Measurements from ENCODE around the gene FMN1.

FMN1 gene

DNA sequence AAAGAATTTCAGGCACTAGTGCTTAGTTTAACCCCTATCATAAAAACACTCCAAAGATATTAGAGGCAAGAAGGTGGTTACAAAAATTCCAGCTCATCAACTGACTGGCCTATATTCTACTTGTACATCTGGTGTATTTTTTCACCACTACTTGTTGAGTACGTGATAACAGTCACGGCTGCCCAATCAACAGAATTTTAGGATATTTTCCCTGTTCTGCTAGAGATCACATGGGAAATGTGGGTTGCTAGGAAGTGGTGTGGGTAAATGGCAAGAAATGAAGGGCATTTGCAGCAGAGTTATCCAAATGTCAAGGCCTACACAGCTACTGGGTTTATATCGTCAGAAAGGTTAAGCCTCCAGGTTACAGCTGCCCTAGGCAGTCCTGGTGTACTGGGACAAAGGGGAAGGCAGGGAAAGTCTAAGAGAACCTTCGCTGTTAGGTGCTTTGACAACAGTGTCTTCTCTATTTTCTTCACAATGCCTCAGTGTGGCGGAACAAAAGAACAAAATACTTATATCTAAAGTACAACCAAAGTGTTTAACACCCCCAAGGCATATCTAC lies 81.9 kb downstream of the FMN1 start:
- H3K27ac ChIP-seq (ENCODE audit: low read depth in 2 of 2, low read length in 2 of 2) = no peak overlapping the region
- H3K27me3 ChIP-seq (ENCODE audit: control insufficient read depth in 2 of 2, insufficient read depth in 2 of 2, low read length in 2 of 2) = no peaks in the 10 kb centered on the region
- no peak overlapping the region for H3K4me3 ChIP-seq (ENCODE audit: low read length in 2 of 2)
- H3K4me1 ChIP-seq (ENCODE audit: control insufficient read depth in 2 of 2, insufficient read depth in 2 of 2, low read length in 2 of 2) = peaks cover 0 to 5% of the 10 kb centered on the region in 2 donors
- H3K36me3 ChIP-seq (ENCODE audit: control insufficient read depth in 2 of 2, insufficient read depth in 2 of 2, low read length in 2 of 2) = no peaks in the 10 kb centered on the region
- no peak overlapping the region for H3K9ac ChIP-seq (ENCODE audit: low read depth in 1 of 2, low read length in 2 of 2)
- H3K9me3 ChIP-seq (ENCODE audit: control insufficient read depth in 2 of 2, low read length in 2 of 2) = no peaks in the 10 kb centered on the region

DNA sequence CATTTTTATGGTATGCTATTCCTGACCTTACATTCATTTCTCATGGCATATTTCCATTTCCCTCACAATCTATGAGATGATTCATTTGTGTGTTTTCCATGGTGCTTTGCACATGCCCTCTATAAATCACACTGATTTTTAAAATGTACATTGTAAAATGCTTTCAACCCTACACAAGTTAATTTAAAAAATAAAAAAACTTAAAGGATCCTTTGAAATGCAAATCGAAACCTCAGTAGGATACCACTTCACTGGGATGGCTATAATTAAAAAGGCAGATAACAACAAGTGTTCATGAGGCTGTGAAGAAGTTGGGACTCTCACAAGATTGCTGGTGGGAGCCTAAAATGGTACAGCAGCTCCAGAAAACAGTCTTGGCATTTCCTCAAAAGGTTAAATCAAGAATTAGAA lies 83.5 kb downstream of the FMN1 start:
- H3K36me3 ChIP-seq (ENCODE audit: control insufficient read depth in 2 of 2, insufficient read depth in 2 of 2, low read length in 2 of 2) = no peaks in the 10 kb centered on the region
- H3K4me3 ChIP-seq (ENCODE audit: low read length in 2 of 2) = no peak overlapping the region
- peaks cover 0 to 5% of the 10 kb centered on the region in 2 donors for H3K4me1 ChIP-seq (ENCODE audit: control insufficient read depth in 2 of 2, insufficient read depth in 2 of 2, low read length in 2 of 2)
- H3K27me3 ChIP-seq (ENCODE audit: control insufficient read depth in 2 of 2, insufficient read depth in 2 of 2, low read length in 2 of 2) = no peaks in the 10 kb centered on the region
- no peak overlapping the region for H3K27ac ChIP-seq (ENCODE audit: low read depth in 2 of 2, low read length in 2 of 2)
- no peaks in the 10 kb centered on the region for H3K9me3 ChIP-seq (ENCODE audit: control insufficient read depth in 2 of 2, low read length in 2 of 2)
- no peak overlapping the region for H3K9ac ChIP-seq (ENCODE audit: low read depth in 1 of 2, low read length in 2 of 2)

DNA sequence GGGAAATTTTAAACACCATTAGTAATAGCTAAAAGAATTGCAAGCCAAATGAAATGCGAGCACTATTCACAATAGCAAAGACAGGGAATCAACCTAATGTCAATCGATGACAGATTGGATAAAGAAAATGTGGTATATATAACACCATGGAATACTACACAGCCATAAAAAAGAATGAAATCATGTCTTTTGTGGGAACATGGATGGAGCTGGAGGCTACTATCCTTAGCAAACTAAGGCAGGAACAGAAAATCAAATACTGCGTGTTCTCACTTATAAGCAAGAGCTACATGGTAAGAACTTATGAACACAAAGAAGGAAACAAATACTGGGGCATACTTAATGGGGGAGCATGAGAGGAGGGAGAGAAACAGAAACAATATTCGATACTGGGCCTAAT lies 85.2 kb downstream of the FMN1 start:
- Histone ChIP-seq H3K4me3 (ENCODE audit: low read length in 2 of 2) (no peak overlapping the region), H3K9ac (ENCODE audit: low read depth in 1 of 2, low read length in 2 of 2) (no peak overlapping the region), H3K27ac (ENCODE audit: low read depth in 2 of 2, low read length in 2 of 2) (no peak overlapping the region), H3K4me1 (ENCODE audit: control insufficient read depth in 2 of 2, insufficient read depth in 2 of 2, low read length in 2 of 2) (peaks cover 0 to 5% of the 10 kb centered on the region in 2 donors), H3K36me3 (ENCODE audit: control insufficient read depth in 2 of 2, insufficient read depth in 2 of 2, low read length in 2 of 2) (no peaks in the 10 kb centered on the region), H3K27me3 (ENCODE audit: control insufficient read depth in 2 of 2, insufficient read depth in 2 of 2, low read length in 2 of 2) (no peaks in the 10 kb centered on the region), H3K9me3 (ENCODE audit: control insufficient read depth in 2 of 2, low read length in 2 of 2) (no peaks in the 10 kb centered on the region)

DNA sequence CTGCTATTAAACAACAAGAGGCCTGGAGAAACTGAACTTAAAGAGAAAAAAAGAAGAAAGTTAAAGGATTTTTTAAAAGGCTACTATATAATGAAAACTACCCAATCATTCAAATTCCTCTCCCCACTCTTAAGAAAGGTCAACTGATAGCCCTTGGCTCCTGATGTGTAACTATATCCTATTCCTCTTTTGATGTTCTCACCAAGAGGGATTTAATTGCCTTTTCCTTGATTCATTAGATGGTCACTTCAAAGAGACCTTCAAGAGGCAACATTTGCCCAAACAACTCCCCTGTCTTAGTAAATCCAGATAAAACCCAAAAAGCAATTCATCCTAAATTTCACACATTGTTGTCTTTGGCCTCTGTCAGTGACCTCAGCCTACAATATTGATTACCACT lies 86.0 kb downstream of the FMN1 start:
- no peak overlapping the region for H3K4me3 ChIP-seq (ENCODE audit: low read length in 2 of 2)
- no peak overlapping the region for H3K9ac ChIP-seq (ENCODE audit: low read depth in 1 of 2, low read length in 2 of 2)
- peaks cover 0 to 5% of the 10 kb centered on the region in 2 donors for H3K4me1 ChIP-seq (ENCODE audit: control insufficient read depth in 2 of 2, insufficient read depth in 2 of 2, low read length in 2 of 2)
- H3K36me3 ChIP-seq (ENCODE audit: control insufficient read depth in 2 of 2, insufficient read depth in 2 of 2, low read length in 2 of 2) = no peaks in the 10 kb centered on the region
- no peaks in the 10 kb centered on the region for H3K9me3 ChIP-seq (ENCODE audit: control insufficient read depth in 2 of 2, low read length in 2 of 2)
- H3K27ac ChIP-seq (ENCODE audit: low read depth in 2 of 2, low read length in 2 of 2) = no peak overlapping the region
- H3K27me3 ChIP-seq (ENCODE audit: control insufficient read depth in 2 of 2, insufficient read depth in 2 of 2, low read length in 2 of 2) = no peaks in the 10 kb centered on the region

DNA sequence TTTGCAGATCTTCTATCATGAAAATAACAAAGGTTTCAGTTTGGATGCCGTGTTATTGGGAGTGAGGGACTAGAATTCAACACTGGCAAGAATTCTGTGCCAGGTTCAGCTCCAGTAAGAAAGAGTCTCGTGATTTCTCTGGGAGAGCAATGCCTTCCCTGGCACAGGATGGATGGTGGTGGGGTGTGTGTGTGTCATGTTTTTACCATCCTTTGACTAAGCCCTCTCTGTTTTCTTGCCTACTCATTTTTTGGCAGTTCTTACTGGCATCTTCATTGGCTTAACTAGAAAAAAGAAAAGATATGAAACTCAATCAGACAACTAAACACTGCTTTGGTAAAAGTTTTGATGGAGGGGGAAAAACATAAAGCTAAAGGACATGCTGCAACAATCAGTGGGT lies 86.6 kb downstream of the FMN1 start:
- H3K9ac ChIP-seq (ENCODE audit: low read depth in 1 of 2, low read length in 2 of 2) = no peak overlapping the region
- no peak overlapping the region for H3K27ac ChIP-seq (ENCODE audit: low read depth in 2 of 2, low read length in 2 of 2)
- H3K4me1 ChIP-seq (ENCODE audit: control insufficient read depth in 2 of 2, insufficient read depth in 2 of 2, low read length in 2 of 2) = peaks cover 0 to 5% of the 10 kb centered on the region in 2 donors
- H3K4me3 ChIP-seq (ENCODE audit: low read length in 2 of 2) = no peak overlapping the region
- no peaks in the 10 kb centered on the region for H3K27me3 ChIP-seq (ENCODE audit: control insufficient read depth in 2 of 2, insufficient read depth in 2 of 2, low read length in 2 of 2)
- H3K36me3 ChIP-seq (ENCODE audit: control insufficient read depth in 2 of 2, insufficient read depth in 2 of 2, low read length in 2 of 2) = no peaks in the 10 kb centered on the region
- H3K9me3 ChIP-seq (ENCODE audit: control insufficient read depth in 2 of 2, low read length in 2 of 2) = no peaks in the 10 kb centered on the region

DNA sequence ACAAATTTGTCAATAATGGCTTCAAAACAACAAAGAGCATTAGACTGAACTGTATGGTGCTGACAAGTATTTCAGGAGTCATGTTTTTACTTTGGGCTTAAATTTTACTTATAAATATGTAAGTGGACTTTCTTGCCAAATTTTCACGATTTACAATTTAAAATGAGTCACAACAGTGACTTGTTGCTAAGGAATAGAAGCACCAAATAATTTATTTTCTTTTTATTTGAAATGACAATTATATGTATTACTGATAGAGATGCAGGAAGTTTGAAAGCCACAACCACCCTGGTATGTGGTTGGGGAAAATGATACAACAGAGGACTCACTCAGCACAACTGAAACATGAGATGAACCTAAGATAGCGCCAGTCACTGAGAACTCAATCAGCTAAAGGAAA lies 90.3 kb downstream of the FMN1 start:
- no peak overlapping the region for H3K9ac ChIP-seq (ENCODE audit: low read depth in 1 of 2, low read length in 2 of 2)
- no peaks in the 10 kb centered on the region for H3K9me3 ChIP-seq (ENCODE audit: control insufficient read depth in 2 of 2, low read length in 2 of 2)
- H3K4me1 ChIP-seq (ENCODE audit: control insufficient read depth in 2 of 2, insufficient read depth in 2 of 2, low read length in 2 of 2) = no peaks in the 10 kb centered on the region
- H3K4me3 ChIP-seq (ENCODE audit: low read length in 2 of 2) = no peak overlapping the region
- no peaks in the 10 kb centered on the region for H3K27me3 ChIP-seq (ENCODE audit: control insufficient read depth in 2 of 2, insufficient read depth in 2 of 2, low read length in 2 of 2)
- no peak overlapping the region for H3K27ac ChIP-seq (ENCODE audit: low read depth in 2 of 2, low read length in 2 of 2)
- H3K36me3 ChIP-seq (ENCODE audit: control insufficient read depth in 2 of 2, insufficient read depth in 2 of 2, low read length in 2 of 2) = no peaks in the 10 kb centered on the region

DNA sequence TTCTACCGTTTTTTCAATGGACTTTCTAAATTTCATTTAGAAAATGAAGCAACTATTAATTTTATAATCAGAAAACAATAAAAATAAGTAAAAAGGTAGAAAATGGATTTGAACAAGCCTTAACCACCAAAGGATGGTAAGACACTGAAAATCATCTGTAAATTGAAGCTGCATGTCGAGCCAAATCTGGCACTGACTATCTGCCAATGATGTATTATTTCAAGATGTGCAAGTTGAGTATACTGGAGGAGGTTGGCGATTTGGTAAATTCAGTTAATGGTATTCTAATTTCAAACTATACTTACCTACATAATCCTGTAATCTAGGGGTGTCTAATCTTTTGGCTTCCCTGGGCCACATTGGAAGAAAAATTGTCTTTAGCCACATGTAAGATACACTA lies 93.5 kb downstream of the FMN1 start:
- Histone ChIP-seq H3K27me3 (ENCODE audit: control insufficient read depth in 2 of 2, insufficient read depth in 2 of 2, low read length in 2 of 2) (no peaks in the 10 kb centered on the region), H3K9ac (ENCODE audit: low read depth in 1 of 2, low read length in 2 of 2) (no peak overlapping the region), H3K27ac (ENCODE audit: low read depth in 2 of 2, low read length in 2 of 2) (no peak overlapping the region), H3K4me3 (ENCODE audit: low read length in 2 of 2) (no peak overlapping the region), H3K4me1 (ENCODE audit: control insufficient read depth in 2 of 2, insufficient read depth in 2 of 2, low read length in 2 of 2) (no peaks in the 10 kb centered on the region), H3K9me3 (ENCODE audit: control insufficient read depth in 2 of 2, low read length in 2 of 2) (no peaks in the 10 kb centered on the region), H3K36me3 (ENCODE audit: control insufficient read depth in 2 of 2, insufficient read depth in 2 of 2, low read length in 2 of 2) (no peaks in the 10 kb centered on the region)

DNA sequence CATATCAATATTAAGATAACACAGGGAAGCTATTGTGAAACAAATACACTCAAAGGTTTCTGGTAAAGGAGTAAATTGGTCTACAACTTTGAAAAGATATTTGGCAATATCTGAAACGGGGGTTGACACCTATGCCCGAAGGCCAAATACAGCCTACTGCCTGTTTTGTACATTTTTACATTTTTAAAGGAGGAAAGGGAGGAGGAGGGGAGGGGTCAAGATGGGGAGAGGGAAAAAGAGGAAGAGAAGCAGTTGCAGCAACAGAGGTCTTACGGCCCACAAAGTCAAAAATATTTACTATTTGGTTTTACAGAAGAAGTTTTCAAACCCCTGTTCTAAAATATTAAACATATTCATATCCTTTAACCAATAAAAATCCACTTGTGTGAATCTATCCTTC lies 94.2 kb downstream of the FMN1 start:
- Histone ChIP-seq H3K4me3 (ENCODE audit: low read length in 2 of 2) (no peak overlapping the region), H3K27me3 (ENCODE audit: control insufficient read depth in 2 of 2, insufficient read depth in 2 of 2, low read length in 2 of 2) (no peaks in the 10 kb centered on the region), H3K4me1 (ENCODE audit: control insufficient read depth in 2 of 2, insufficient read depth in 2 of 2, low read length in 2 of 2) (no peaks in the 10 kb centered on the region), H3K9ac (ENCODE audit: low read depth in 1 of 2, low read length in 2 of 2) (no peak overlapping the region), H3K36me3 (ENCODE audit: control insufficient read depth in 2 of 2, insufficient read depth in 2 of 2, low read length in 2 of 2) (no peaks in the 10 kb centered on the region), H3K27ac (ENCODE audit: low read depth in 2 of 2, low read length in 2 of 2) (no peak overlapping the region), H3K9me3 (ENCODE audit: control insufficient read depth in 2 of 2, low read length in 2 of 2) (no peaks in the 10 kb centered on the region)

DNA sequence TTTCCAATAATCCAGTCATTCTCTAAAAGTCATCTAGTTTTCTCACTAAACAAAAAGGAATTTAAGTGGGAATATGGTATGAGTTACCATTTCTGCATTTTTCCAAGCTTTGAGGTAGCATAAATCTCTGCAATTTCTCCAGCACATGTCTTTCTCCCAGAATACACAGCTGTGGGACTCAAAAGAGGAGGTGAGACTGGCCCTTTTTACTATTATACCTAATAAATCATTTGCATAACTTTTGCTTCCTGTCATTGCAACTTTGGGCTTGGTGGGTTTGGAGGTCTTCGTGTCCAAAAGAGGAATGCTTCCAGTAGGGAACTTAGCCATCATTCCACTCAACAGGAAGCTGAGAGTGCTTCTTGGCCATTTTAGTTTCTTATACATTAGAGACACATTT lies 94.8 kb downstream of the FMN1 start:
- no peaks in the 10 kb centered on the region for H3K4me1 ChIP-seq (ENCODE audit: control insufficient read depth in 2 of 2, insufficient read depth in 2 of 2, low read length in 2 of 2)
- H3K4me3 ChIP-seq (ENCODE audit: low read length in 2 of 2) = no peak overlapping the region
- no peak overlapping the region for H3K27ac ChIP-seq (ENCODE audit: low read depth in 2 of 2, low read length in 2 of 2)
- H3K9ac ChIP-seq (ENCODE audit: low read depth in 1 of 2, low read length in 2 of 2) = no peak overlapping the region
- no peaks in the 10 kb centered on the region for H3K27me3 ChIP-seq (ENCODE audit: control insufficient read depth in 2 of 2, insufficient read depth in 2 of 2, low read length in 2 of 2)
- H3K36me3 ChIP-seq (ENCODE audit: control insufficient read depth in 2 of 2, insufficient read depth in 2 of 2, low read length in 2 of 2) = no peaks in the 10 kb centered on the region
- H3K9me3 ChIP-seq (ENCODE audit: control insufficient read depth in 2 of 2, low read length in 2 of 2) = no peaks in the 10 kb centered on the region

DNA sequence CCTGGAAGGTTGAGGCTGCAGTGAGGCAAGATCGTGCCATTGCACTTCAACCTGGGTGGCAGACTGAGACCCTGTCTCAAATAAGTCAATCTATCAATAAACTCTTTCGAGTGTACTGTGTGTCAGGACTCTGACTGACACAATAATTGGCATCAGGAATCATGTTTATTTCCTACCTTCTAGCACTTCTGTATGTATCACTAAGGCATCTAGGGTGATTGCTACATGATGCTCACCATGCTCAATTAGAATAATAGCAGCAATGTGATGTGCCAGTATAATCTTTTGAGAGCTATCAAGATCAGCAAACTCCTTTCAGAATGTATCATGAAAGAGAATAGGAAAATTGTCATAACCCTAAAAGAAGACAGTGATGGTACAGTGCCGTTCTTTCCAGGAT lies 95.3 kb downstream of the FMN1 start:
- Histone ChIP-seq H3K4me3 (ENCODE audit: low read length in 2 of 2) (no peak overlapping the region), H3K27me3 (ENCODE audit: control insufficient read depth in 2 of 2, insufficient read depth in 2 of 2, low read length in 2 of 2) (no peaks in the 10 kb centered on the region), H3K27ac (ENCODE audit: low read depth in 2 of 2, low read length in 2 of 2) (no peak overlapping the region), H3K9me3 (ENCODE audit: control insufficient read depth in 2 of 2, low read length in 2 of 2) (no peaks in the 10 kb centered on the region), H3K36me3 (ENCODE audit: control insufficient read depth in 2 of 2, insufficient read depth in 2 of 2, low read length in 2 of 2) (no peaks in the 10 kb centered on the region), H3K4me1 (ENCODE audit: control insufficient read depth in 2 of 2, insufficient read depth in 2 of 2, low read length in 2 of 2) (no peaks in the 10 kb centered on the region), H3K9ac (ENCODE audit: low read depth in 1 of 2, low read length in 2 of 2) (no peak overlapping the region)
